OCI-LY7 (cell line): ENCODE results near the gene DPM1.

ENCODE experiments used
- EZH2phosphoT487 ChIP-seq: fragments of 200-600 bp; sonication (generic); IDR thresholded peaks from 2 replicates; pipeline ENCODE4 v1.6.1; 2018; ENCODE audit warnings: low read depth, borderline replicate concordance, mild to moderate bottlenecking, mixed run types, antibody characterized with exemption, low read length, moderate library complexity, mixed read lengths
- TF ChIP-seq, protein P1 (sequence below): fragments of 200-600 bp; sonication (generic); conservative IDR thresholded peaks from 2 replicates; pipeline ENCODE4 v1.5.1; 2014; ENCODE audit warnings: mild to moderate bottlenecking, antibody characterized with exemption, low read length, moderate library complexity, mixed read lengths

DNA sequence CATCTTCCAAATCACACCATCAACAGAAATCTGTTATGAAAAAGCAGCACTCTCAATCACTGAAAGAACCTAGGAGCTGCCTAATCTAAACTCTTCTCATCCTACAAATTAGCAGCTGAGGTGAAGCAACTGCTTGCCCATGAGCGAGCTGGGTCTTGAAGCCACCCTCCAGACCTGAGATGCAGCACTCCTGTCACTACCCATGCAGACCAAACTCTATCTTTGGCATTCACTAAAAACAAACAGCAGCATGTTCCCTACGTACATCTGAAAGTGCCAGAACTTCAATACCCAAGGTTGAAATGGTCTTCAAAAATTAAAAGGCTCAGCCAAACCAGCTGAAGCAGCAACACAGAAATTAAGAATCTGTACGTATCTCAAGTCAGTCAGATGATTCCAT lies 41.4 kb downstream of the DPM1 start:
- TF ChIP-seq, protein P1, sequence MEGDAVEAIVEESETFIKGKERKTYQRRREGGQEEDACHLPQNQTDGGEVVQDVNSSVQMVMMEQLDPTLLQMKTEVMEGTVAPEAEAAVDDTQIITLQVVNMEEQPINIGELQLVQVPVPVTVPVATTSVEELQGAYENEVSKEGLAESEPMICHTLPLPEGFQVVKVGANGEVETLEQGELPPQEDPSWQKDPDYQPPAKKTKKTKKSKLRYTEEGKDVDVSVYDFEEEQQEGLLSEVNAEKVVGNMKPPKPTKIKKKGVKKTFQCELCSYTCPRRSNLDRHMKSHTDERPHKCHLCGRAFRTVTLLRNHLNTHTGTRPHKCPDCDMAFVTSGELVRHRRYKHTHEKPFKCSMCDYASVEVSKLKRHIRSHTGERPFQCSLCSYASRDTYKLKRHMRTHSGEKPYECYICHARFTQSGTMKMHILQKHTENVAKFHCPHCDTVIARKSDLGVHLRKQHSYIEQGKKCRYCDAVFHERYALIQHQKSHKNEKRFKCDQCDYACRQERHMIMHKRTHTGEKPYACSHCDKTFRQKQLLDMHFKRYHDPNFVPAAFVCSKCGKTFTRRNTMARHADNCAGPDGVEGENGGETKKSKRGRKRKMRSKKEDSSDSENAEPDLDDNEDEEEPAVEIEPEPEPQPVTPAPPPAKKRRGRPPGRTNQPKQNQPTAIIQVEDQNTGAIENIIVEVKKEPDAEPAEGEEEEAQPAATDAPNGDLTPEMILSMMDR: no peak
- no peak for TF ChIP-seq EZH2phosphoT487
